Spleen (tissue), 7 donors: ENCODE data around the gene TMEM38A.

Experiments
- CTCF ChIP-seq, 11 experiments: fragments of 200-600 bp in 7 of 11; fragments of 450-650 bp in 4 of 11; sonication (generic) in 4 of 11; IDR thresholded peaks in 8 of 11; conservative IDR thresholded peaks in 3 of 11; 1 replicate in 7 of 11; 2 replicates in 4 of 11; pipeline versions ENCODE4 v1.4.0 to v1.8.0; 2016 to 2021; ENCODE audit warnings: antibody characterized with exemption in 11 of 11, inconsistent platforms in 4 of 11, mild to moderate bottlenecking in 1 of 11
- POLR2A ChIP-seq, 3 donors: fragments of 450-650 bp; IDR thresholded peaks; one replicate each; pipeline ENCODE4 v1.5.1; 2017; ENCODE audit warnings: antibody characterized with exemption in 3 of 3, mild to moderate bottlenecking in 1 of 3
- POLR2AphosphoS5 ChIP-seq, 3 donors: sonication (generic); formaldehyde crosslinking; IDR thresholded peaks; one replicate each; pipeline ENCODE4 v1.5.1; 2017; ENCODE audit warnings: antibody characterized with exemption in 3 of 3
- donor health status: DM: no; HTN: no; CAD: no; lungs with moderate emphysema.
- donor health status: DM: no; HTN: no; CAD: no.
- donor health status: DM: no; HTN: no; CAD: no.

DNA sequence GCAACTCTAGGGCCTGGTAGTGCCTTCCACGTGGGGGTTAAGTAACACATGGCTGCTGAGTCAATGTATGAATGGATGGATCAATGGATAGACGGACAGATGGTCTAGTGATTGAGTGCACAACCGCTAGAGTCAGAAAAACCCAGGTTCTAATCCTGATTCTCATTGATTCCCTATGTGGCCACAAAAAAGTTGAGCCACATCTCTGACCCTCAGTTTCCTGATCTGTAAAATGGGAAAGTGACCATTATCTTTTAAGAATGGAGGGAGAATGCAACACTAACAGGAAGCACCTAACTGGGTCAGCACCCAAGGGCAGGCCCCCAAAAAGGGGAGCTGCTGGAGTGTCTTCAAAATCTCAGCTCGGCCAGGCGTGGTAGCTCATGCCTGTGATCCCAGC lies 3.6 kb upstream of the TMEM38A start:
- TF ChIP-seq CTCF (IDR thresholded peaks at IDR 0.05 in 8 of 11, conservative IDR thresholded peaks at IDR 0.05 in 3 of 11) (no peak), POLR2AphosphoS5 (IDR thresholded peaks at IDR 0.05) (no peak), POLR2A (IDR thresholded peaks at IDR 0.05) (no peak)
